Left hindlimb (tissue), 1 donor: ENCODE results near the gene IPO8.
"Not testable (repeated sequence)": the region's sequence is repeated elsewhere in the genome, so short reads cannot be mapped to it uniquely, and the experiment has no call there.

ENCODE experiments used
- DNase-seq: peaks from one replicate; pipeline ENCODE4 v3.0.0-alpha.2; 2018

IPO8 gene

GRCh38 chr12:30687265-30687986 is 8.2 kb downstream of the IPO8 start:
- no peak for DNase-seq

- DNase-seq: no peak
Observed at GRCh38 chr12:30679241-30679640, 16.4 kb downstream of the IPO8 start.

- no peak for DNase-seq
Observed at GRCh38 chr12:30678221-30678620, 17.4 kb downstream of the IPO8 start.

- DNase-seq: no peak
Observed at GRCh38 chr12:30661210-30661609, 34.5 kb downstream of the IPO8 start.

- no peak for DNase-seq
Observed at GRCh38 chr12:30652034-30652696, 43.5 kb downstream of the IPO8 start.

GRCh38 chr12:30646821-30647220 is 48.8 kb downstream of the IPO8 start:
- no peak for DNase-seq

- no peak for DNase-seq
Observed at GRCh38 chr12:30643366-30643765, 52.3 kb downstream of the IPO8 start.

- no peak for DNase-seq
Observed at GRCh38 chr12:30640392-30640791, 55.3 kb downstream of the IPO8 start.

- DNase-seq: no peak
Observed at GRCh38 chr12:30635385-30635784, 60.3 kb downstream of the IPO8 start.

- DNase-seq: no peak
Observed at GRCh38 chr12:30631740-30632139, 63.9 kb downstream of the IPO8 start.

- DNase-seq: no peak
Observed at GRCh38 chr12:30630979-30631285, 64.7 kb downstream of the IPO8 start.

GRCh38 chr12:30630076-30630978 is 65.3 kb downstream of the IPO8 start:
- no peak for DNase-seq

- DNase-seq: no peak
Observed at GRCh38 chr12:30626847-30627246, 68.8 kb downstream of the IPO8 start.

- no peak for DNase-seq
Observed at GRCh38 chr12:30624009-30624408, 71.7 kb downstream of the IPO8 start.

GRCh38 chr12:30622509-30622908 is 73.2 kb downstream of the IPO8 start:
- DNase-seq: no peak

GRCh38 chr12:30621663-30622241 is 73.9 kb downstream of the IPO8 start:
- not testable (repeated sequence) for DNase-seq

GRCh38 chr12:30617346-30618016 is 78.2 kb downstream of the IPO8 start:
- DNase-seq: no peak

- DNase-seq: no peak
Observed at GRCh38 chr12:30614031-30614430, 81.6 kb downstream of the IPO8 start.

- no peak for DNase-seq
Observed at GRCh38 chr12:30613119-30613830, 82.4 kb downstream of the IPO8 start.

- no peak for DNase-seq
Observed at GRCh38 chr12:30610718-30611117, 85.0 kb downstream of the IPO8 start.

- DNase-seq: not testable (repeated sequence)
Observed at GRCh38 chr12:30609819-30610218, 85.8 kb downstream of the IPO8 start.

GRCh38 chr12:30604302-30604701 is 91.4 kb downstream of the IPO8 start:
- DNase-seq: not testable (repeated sequence)
